K562 (cell line): ENCODE data around the gene ATP5F1A. TPM values are rescaled to one million over a fixed set of nuclear protein-coding genes. Genes with fewer than 3 reads are reported as not detected.

Experiments
- ATAC-seq: fragments of 200-7000 bp; cut with Tn5 transposase; 3 replicates; pipeline ENCODE4 v1.9.1; 2020; ENCODE audit warnings: moderate library complexity
- BruUV-seq: library from RNA; stranded (reverse); fragments of 400-500 nt; replicated peaks from 2 replicates; lab custom pipeline; 2021; lab: Mats Ljungman, UMichigan
- CTCF ChIA-PET: fragments of 300-600 bp; formaldehyde crosslinking; extraction: SDS; loops from one replicate; lab custom pipeline; 2021; ENCODE audit warnings: low intra/inter-chr PET ratio; lab: Yijun Ruan, JAX
- POLR2A ChIA-PET: fragments of 300-600, 350-650 bp; sonication (Branson Sonifier 250); formaldehyde crosslinking; extraction: SDS; loops from one replicate; lab custom pipeline; 2021; ENCODE audit warnings: antibody characterized with exemption, inconsistent platforms; lab: Yijun Ruan, JAX
- DNase-seq, 4 experiments: peaks; one replicate each; pipeline versions ENCODE4 v3.0.0 to v3.0.0-alpha.2; 2011 to 2018; ENCODE audit warnings: low spot score in 3 of 4, mixed read lengths in 3 of 4; ENCODE audit errors: extremely low read depth in 1 of 4
- FAIRE-seq: peaks from 2 replicates; lab custom pipeline; 2011; peaks lifted over from hg19 to GRCh38; lab: Jason Lieb, UNC
- H2AFZ ChIP-seq: 2 replicates; pipeline ENCODE4 v1.6.0; 2011; ENCODE audit warnings: low read depth, low read length, control low read depth, inconsistent platforms
- H3K27ac ChIP-seq: fragments of 200-600 bp; 3 replicates; pipeline ENCODE4 v1.8.0; 2011; ENCODE audit warnings: low read depth, mild to moderate bottlenecking, control low read depth, inconsistent platforms, low read length, moderate library complexity, mixed read lengths; ENCODE audit errors: extremely low read depth
- H3K27me3 ChIP-seq, 2 experiments: fragments of 300-600 bp in 1 of 2; 2 replicates in 1 of 2; 3 replicates in 1 of 2; pipeline versions ENCODE4 v1.6.0 to v1.8.0; 2011; ENCODE audit warnings: inconsistent platforms in 2 of 2, low read length in 2 of 2, mild to moderate bottlenecking in 1 of 2, mixed read lengths in 1 of 2, moderate library complexity in 1 of 2; ENCODE audit not compliant: control insufficient read depth in 2 of 2, insufficient read depth in 2 of 2
- H3K36me3 ChIP-seq: fragments of 300-600 bp; 3 replicates; pipeline ENCODE4 v1.8.0; 2011; ENCODE audit warnings: mild to moderate bottlenecking, low read length, inconsistent platforms; ENCODE audit not compliant: control insufficient read depth, insufficient read depth
- H3K4me1 ChIP-seq, 2 experiments: fragments of 200-600 bp in 1 of 2; replicated peaks in 1 of 2; 2 replicates in 1 of 2; 3 replicates in 1 of 2; pipeline versions ENCODE4 v1.5.1 to v1.8.0; 2011; ENCODE audit warnings: inconsistent platforms in 2 of 2, low read length in 2 of 2, mild to moderate bottlenecking in 1 of 2, mixed read lengths in 1 of 2, moderate library complexity in 1 of 2; ENCODE audit not compliant: control insufficient read depth in 2 of 2, insufficient read depth in 2 of 2
- H3K4me2 ChIP-seq: 2 replicates; pipeline ENCODE4 v1.6.1; 2011; ENCODE audit warnings: low read length, control low read depth, inconsistent platforms, mixed read lengths; ENCODE audit not compliant: insufficient read depth
- H3K4me3 ChIP-seq: fragments of 200-600 bp; sonication (generic), shearing (Covaris generic); 2 replicates; pipeline ENCODE4 v1.5.1; 2016; ENCODE audit warnings: control low read depth, inconsistent platforms
- H3K79me2 ChIP-seq: fragments of 200-600 bp; 3 replicates; pipeline ENCODE4 v1.8.0; 2011; ENCODE audit warnings: low read length, inconsistent platforms; ENCODE audit not compliant: control insufficient read depth, insufficient read depth
- H3K9ac ChIP-seq, 2 experiments: 2 replicates each; pipeline versions ENCODE4 v1.6.0 to v1.6.1; 2011; ENCODE audit warnings: low read depth in 2 of 2, low read length in 2 of 2, control low read depth in 1 of 2, inconsistent platforms in 1 of 2, mild to moderate bottlenecking in 1 of 2, mixed read lengths in 1 of 2; ENCODE audit not compliant: insufficient read depth in 1 of 2
- H3K9me1 ChIP-seq: one replicate; pipeline ENCODE4 v1.6.0; 2011; ENCODE audit warnings: inconsistent platforms, mild to moderate bottlenecking, low read length, moderate library complexity; ENCODE audit not compliant: control insufficient read depth, insufficient read depth
- H3K9me3 ChIP-seq: replicated peaks from 2 replicates; pipeline ENCODE4 v1.5.1; 2011; ENCODE audit warnings: low read depth, low read length, inconsistent platforms; ENCODE audit not compliant: control insufficient read depth, insufficient read depth
- H4K20me1 ChIP-seq: replicated peaks from 2 replicates; pipeline ENCODE4 v1.6.1; 2011; ENCODE audit warnings: low read length, inconsistent platforms, mixed read lengths; ENCODE audit not compliant: control insufficient read depth, insufficient read depth
- ATF3 ChIP-seq, 2 experiments: fragments of 450-650 bp in 1 of 2; sonication (generic) in 1 of 2; formaldehyde crosslinking in 1 of 2; IDR thresholded peaks in 1 of 2; conservative IDR thresholded peaks in 1 of 2; 2 replicates each; pipeline versions ENCODE4 v1.6.1 to v1.8.1; 2016 to 2023; ENCODE audit warnings: mild to moderate bottlenecking in 2 of 2, moderate library complexity in 2 of 2, inconsistent platforms in 1 of 2, missing genetic modification reagents in 1 of 2
- DMBX1 ChIP-seq: fragments of 250-450 bp; sonication (Bioruptor Pico); IDR thresholded peaks from 2 replicates; pipeline ENCODE4 v1.8.0; 2022; ENCODE audit warnings: inconsistent platforms, mild to moderate bottlenecking, moderate library complexity, borderline replicate concordance
- EP300 ChIP-seq: IDR thresholded peaks from 2 replicates; pipeline ENCODE4 v1.6.1; 2012; ENCODE audit warnings: low read length, improper control_type of control experiment
- FOS ChIP-seq: IDR thresholded peaks from 3 replicates; pipeline ENCODE4 v1.6.1; 2011; ENCODE audit not compliant: insufficient read length; ENCODE audit errors: extremely low read depth
- GABPB1 ChIP-seq: sonication (generic); formaldehyde crosslinking; IDR thresholded peaks from 2 replicates; pipeline ENCODE4 v1.8.0; 2022; ENCODE audit warnings: mild to moderate bottlenecking, missing genetic modification reagents
- KDM2B ChIP-seq: fragments of 250-450 bp; sonication (Bioruptor Pico); IDR thresholded peaks from 2 replicates; pipeline ENCODE4 v1.8.0; 2021; ENCODE audit warnings: mild to moderate bottlenecking, moderate library complexity
- RFX5 ChIP-seq: IDR thresholded peaks from 2 replicates; pipeline ENCODE4 v1.6.1; 2011; ENCODE audit warnings: low read depth, mild to moderate bottlenecking, improper control_type of control experiment, low read length
- SRSF1 ChIP-seq: fragments of 200-400 bp; formaldehyde crosslinking; IDR thresholded peaks from 2 replicates; pipeline ENCODE4 v1.6.1; 2017; ENCODE audit warnings: mild to moderate bottlenecking, low read depth, low read length, moderate library complexity
- ZNF133 ChIP-seq: fragments of 250-450 bp; sonication (Bioruptor Pico); IDR thresholded peaks from 2 replicates; pipeline ENCODE4 v1.4.0; 2020; ENCODE audit warnings: mild to moderate bottlenecking
- ZNF165 ChIP-seq: fragments of 250-450 bp; sonication (Bioruptor Pico); IDR thresholded peaks from 2 replicates; pipeline ENCODE4 v1.4.0; 2020; ENCODE audit warnings: borderline replicate concordance
- ZNF76 ChIP-seq: fragments of 250-450 bp; sonication (Bioruptor Pico); IDR thresholded peaks from 2 replicates; pipeline ENCODE4 v1.4.0; 2020; ENCODE audit warnings: mild to moderate bottlenecking, moderate library complexity, borderline replicate concordance
- ZNF830 ChIP-seq: fragments of 250-450 bp; sonication (Bioruptor Pico); IDR thresholded peaks from 2 replicates; pipeline ENCODE4 v1.5.0; 2021; ENCODE audit warnings: mild to moderate bottlenecking
- ZZZ3 ChIP-seq: fragments of 450-650 bp; IDR thresholded peaks from 2 replicates; pipeline ENCODE4 v1.6.1; 2016; ENCODE audit warnings: antibody characterized with exemption, mild to moderate bottlenecking, moderate library complexity
- WGBS: fragments of 100-300 bp; shearing (Covaris generic); methylation state at CpG from one replicate; pipeline ENCODE4 v1.1.6; 2016; ENCODE audit warnings: low coverage, mixed read lengths; ENCODE audit not compliant: insufficient coverage; ENCODE audit errors: missing lambda C conversion rate; 5-methylcytosine and 5-hydroxymethylcytosine counted together
- in situ Hi-C: fragments of 300-500 bp; cut with MboI; formaldehyde crosslinking; loops from 4 replicates; pipeline ENCODE4 v1.15.0; 2018; ENCODE audit warnings: inconsistent platforms, mixed read lengths
- intact Hi-C: fragments of 100-400 bp; cut with micrococcal nuclease; formaldehyde crosslinking; loops from 2 replicates; pipeline ENCODE4 v1.14.2; 2022
- polyA plus RNA-seq, 8 experiments: library from polyadenylated mRNA; depleted of rRNA in 4 of 8; stranded (reverse) in 5 of 8; unstranded in 3 of 8; fragments of >200 nt; fragmentation: Nextera tagmentation in 2 of 8; fragmentation: Illumina TruSeq in 1 of 8; extraction: Ambion mirVana in 2 of 8; extraction: Trizol in 1 of 8; gene quantifications; 2 replicates each; pipeline versions ENCODE4 v1.2.1 to v1.2.3, GENCODE V29; 2011 to 2014; ENCODE audit warnings: inconsistent platforms in 1 of 8, missing spikeins in 1 of 8
- total RNA-seq, 7 experiments: library from RNA; depleted of rRNA in 6 of 7; stranded (reverse); fragments of >200 nt in 6 of 7; fragmentation: Illumina TruSeq in 2 of 7; extraction: Trizol in 2 of 7; gene quantifications; 2 replicates each; pipeline versions ENCODE4 v1.2.1 to v1.2.3, GENCODE V29; 2011 to 2021; ENCODE audit warnings: low replicate concordance in 1 of 7
- TF ChIP-seq, protein P1 (sequence below), 3 experiments: fragments of 200-800 bp in 1 of 3; fragments of 250-450 bp in 1 of 3; fragments of 450-650 bp in 1 of 3; sonication (Bioruptor Pico) in 1 of 3; sonication (Bioruptor generic) in 1 of 3; formaldehyde crosslinking in 1 of 3; IDR thresholded peaks; 2 replicates each; pipeline versions ENCODE4 v1.6.1 to v1.8.0; 2016 to 2022; ENCODE audit warnings: mild to moderate bottlenecking in 2 of 3, missing genetic modification characterization in 2 of 3, missing compliant biosample characterization in 1 of 3, moderate library complexity in 1 of 3

The ATP5F1A gene
- total and polyA plus RNA-seq, 9 of the 15 experiments (the other 6 are each of a cell fraction or from before 2014, with no cell fraction given) = 377 to 762 (median 490) TPM

GRCh38 chr18:46097801-46098615, at the start of gene ATP5F1A (continued):
- TF ChIP-seq ATF3 (IDR thresholded peaks at IDR 0.05) = no peak
- TF ChIP-seq ATF3 (CRISPR knock-in tag; conservative IDR thresholded peaks at IDR 0.05) = no peak

DNA sequence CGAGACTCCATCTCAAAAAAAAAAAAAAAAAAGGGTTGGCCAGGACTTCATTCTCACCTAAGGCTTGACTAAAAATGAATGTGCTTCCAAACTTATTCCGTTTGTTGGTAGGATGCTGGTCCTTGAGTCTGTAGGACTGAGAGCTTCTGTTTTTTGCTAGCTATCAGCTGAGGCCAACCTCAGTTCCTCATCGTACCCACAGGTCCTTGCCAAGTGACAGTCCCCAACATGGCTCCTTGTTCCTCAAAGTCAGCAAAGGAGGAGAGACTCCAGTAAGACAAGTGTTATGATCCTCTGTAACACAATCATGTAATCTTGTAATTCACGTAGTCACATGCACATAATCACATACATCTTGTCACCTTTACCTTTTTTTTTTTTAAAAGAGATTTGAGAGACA, 43.1 kb upstream of the ATP5F1A start:
- Histone ChIP-seq H3K36me3 (no peaks in the 10 kb centered on the region), H3K79me2 (no peaks in the 10 kb centered on the region), H3K27me3 (no peaks in the 10 kb centered on the region), H3K4me2 (no peak overlapping the region)
- POLR2A ChIA-PET = no interaction called here
- no peak for ATAC-seq
- no peak for TF ChIP-seq RFX5
- TF ChIP-seq ZZZ3 = no peak
- no peak for TF ChIP-seq FOS
- TF ChIP-seq GABPB1 (CRISPR knock-in tag) = no peak
- no peak for TF ChIP-seq SRSF1
- no peak for TF ChIP-seq ZNF830 (CRISPR knock-in tag)
- TF ChIP-seq EP300 = no peak
- TF ChIP-seq DMBX1 (CRISPR knock-in tag) = no peak
- no peak for TF ChIP-seq ZNF165 (CRISPR knock-in tag)
- TF ChIP-seq, protein P1, sequence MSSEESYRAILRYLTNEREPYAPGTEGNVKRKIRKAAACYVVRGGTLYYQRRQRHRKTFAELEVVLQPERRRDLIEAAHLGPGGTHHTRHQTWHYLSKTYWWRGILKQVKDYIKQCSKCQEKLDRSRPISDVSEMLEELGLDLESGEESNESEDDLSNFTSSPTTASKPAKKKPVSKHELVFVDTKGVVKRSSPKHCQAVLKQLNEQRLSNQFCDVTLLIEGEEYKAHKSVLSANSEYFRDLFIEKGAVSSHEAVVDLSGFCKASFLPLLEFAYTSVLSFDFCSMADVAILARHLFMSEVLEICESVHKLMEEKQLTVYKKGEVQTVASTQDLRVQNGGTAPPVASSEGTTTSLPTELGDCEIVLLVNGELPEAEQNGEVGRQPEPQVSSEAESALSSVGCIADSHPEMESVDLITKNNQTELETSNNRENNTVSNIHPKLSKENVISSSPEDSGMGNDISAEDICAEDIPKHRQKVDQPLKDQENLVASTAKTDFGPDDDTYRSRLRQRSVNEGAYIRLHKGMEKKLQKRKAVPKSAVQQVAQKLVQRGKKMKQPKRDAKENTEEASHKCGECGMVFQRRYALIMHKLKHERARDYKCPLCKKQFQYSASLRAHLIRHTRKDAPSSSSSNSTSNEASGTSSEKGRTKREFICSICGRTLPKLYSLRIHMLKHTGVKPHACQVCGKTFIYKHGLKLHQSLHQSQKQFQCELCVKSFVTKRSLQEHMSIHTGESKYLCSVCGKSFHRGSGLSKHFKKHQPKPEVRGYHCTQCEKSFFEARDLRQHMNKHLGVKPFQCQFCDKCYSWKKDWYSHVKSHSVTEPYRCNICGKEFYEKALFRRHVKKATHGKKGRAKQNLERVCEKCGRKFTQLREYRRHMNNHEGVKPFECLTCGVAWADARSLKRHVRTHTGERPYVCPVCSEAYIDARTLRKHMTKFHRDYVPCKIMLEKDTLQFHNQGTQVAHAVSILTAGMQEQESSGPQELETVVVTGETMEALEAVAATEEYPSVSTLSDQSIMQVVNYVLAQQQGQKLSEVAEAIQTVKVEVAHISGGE (CRISPR knock-in tag; IDR thresholded peaks at IDR 0.05) = no peak
- no peak for TF ChIP-seq ZNF76 (CRISPR knock-in tag)
- no peak for TF ChIP-seq ZNF133
- no peak for TF ChIP-seq KDM2B (CRISPR knock-in tag)
- TF ChIP-seq, all 486 proteins: peak for 0
- BruUV-seq = no TSS peak
- CTCF ChIA-PET = no interaction called here
- H3K9me3 ChIP-seq = no peaks in the 10 kb centered on the region
- H3K4me1 ChIP-seq = no peaks in the 10 kb centered on the region; a peak in 1 of 5 replicates
- intact Hi-C loops = loop anchor here (10.0 kb wide), 1 partner anchor 254 kb away; no protein-coding TSS in a partner anchor
- WGBS = 43% methylated on average over 3 of the region's 4 CpGs
- DNase-seq (no peak), FAIRE-seq (no peak)
- H3K27ac ChIP-seq = no peak overlapping the region
- H2AFZ ChIP-seq = no peak overlapping the region
- no peak overlapping the region for H3K9ac ChIP-seq
- H4K20me1 ChIP-seq = no peaks in the 10 kb centered on the region
- no peaks in the 10 kb centered on the region for H3K9me1 ChIP-seq
- H3K4me3 ChIP-seq = no peak overlapping the region
- in situ Hi-C loops = loop anchor here (10.0 kb wide), 1 partner anchor 344 kb away; no protein-coding TSS in a partner anchor
